ENCODE measurements around the gene PBLD. TPM values are rescaled to one million over a fixed set of nuclear protein-coding genes. Genes with fewer than 3 reads are reported as not detected.

Gene PBLD
- total RNA-seq, 1 experiment from 2014 or later = 2.4 TPM

GRCh38 chr10:68310531-68310930 lies 22.2 kb downstream of the PBLD start (continued):
- TF ChIP-seq ZNF263 (CRISPR knock-in tag; IDR thresholded peaks at IDR 0.05; ENCODE audit: low read depth) (no peak), NFATC4 (CRISPR knock-in tag; IDR thresholded peaks at IDR 0.05) (no peak), ZBTB21 (CRISPR knock-in tag; IDR thresholded peaks at IDR 0.05; ENCODE audit: borderline replicate concordance) (no peak), ZNF121 (CRISPR knock-in tag; IDR thresholded peaks at IDR 0.05) (no peak), PRDM15 (CRISPR knock-in tag; IDR thresholded peaks at IDR 0.05) (no peak), CREB1 (CRISPR knock-in tag; IDR thresholded peaks at IDR 0.05) (no peak)

GRCh38 chr10:68305854-68306253 lies 26.9 kb downstream of the PBLD start:
- CTCF ChIA-PET = interaction anchor here (1.3 kb wide), 1 partner anchor 93 kb away, joined by 6 read pairs; no protein-coding TSS in a partner anchor

More at GRCh38 chr10:68305854-68306253, 26.9 kb downstream of the PBLD start:
- POLR2A ChIA-PET = no interaction called here
- Mint-ChIP-seq H3K9me3 (no peaks in the 10 kb centered on the region), H3K27me3 (ENCODE audit: low read depth) (no peaks in the 10 kb centered on the region), H3K4me1 (peaks cover 9% of the 10 kb centered on the region), H3K4me3 (no peak overlapping the region), H3K36me3 (no peaks in the 10 kb centered on the region), H3K27ac (no peak overlapping the region)
- no peak for ATAC-seq
- TF ChIP-seq ETV6 (CRISPR knock-in tag; IDR thresholded peaks at IDR 0.05) = no peak
- TF ChIP-seq HMGXB4 (CRISPR knock-in tag; IDR thresholded peaks at IDR 0.05) = no peak
- TF ChIP-seq PRRX2 (CRISPR knock-in tag; IDR thresholded peaks at IDR 0.05) = no peak
- TF ChIP-seq ZNF232 (CRISPR knock-in tag; IDR thresholded peaks at IDR 0.05) = no peak
- no peak for TF ChIP-seq SMAD3 (CRISPR knock-in tag; IDR thresholded peaks at IDR 0.05; ENCODE audit: borderline replicate concordance)
- TF ChIP-seq ZBTB43 (CRISPR knock-in tag; IDR thresholded peaks at IDR 0.05) = no peak
- no peak for TF ChIP-seq FOXP4 (CRISPR knock-in tag; IDR thresholded peaks at IDR 0.05)
- no peak for TF ChIP-seq MXD4 (CRISPR knock-in tag; IDR thresholded peaks at IDR 0.05; ENCODE audit: borderline replicate concordance)
- no peak for DNase-seq (ENCODE audit: low spot score)

Data from WTC11 (cell line).